ENCODE measurements around the gene CCDC134.

CCDC134 gene

GRCh38 chr22:41805639-41806038 is 5.2 kb downstream of the CCDC134 start:
- H3K36me3 ChIP-seq (replicated peaks), result peaks cover 10% of the 10 kb centered on the region; the same call in 1 of the 2 replicates

GRCh38 chr22:41808400-41808799 is 7.9 kb downstream of the CCDC134 start:
- H3K36me3 ChIP-seq (replicated peaks), result peaks cover 15% of the 10 kb centered on the region
- no peaks in the 10 kb centered on the region for H3K9me3 ChIP-seq
- in situ Hi-C loops (cut with MboI; ENCODE audit: low sequenced_read_pairs), result no loop called here
- no peak for DNase-seq (ENCODE audit: low spot score in 2 of 2)
- no peak overlapping the region for H3K4me3 ChIP-seq
- no peaks in the 10 kb centered on the region for H3K27me3 ChIP-seq (ENCODE audit: low read depth)
- H3K4me1 ChIP-seq, result no peaks in the 10 kb centered on the region

More at GRCh38 chr22:41805639-41806038, 5.2 kb downstream of the CCDC134 start:
- H3K4me1 ChIP-seq, result peaks cover 7% of the 10 kb centered on the region
- no peak overlapping the region for H3K4me3 ChIP-seq
- H3K9me3 ChIP-seq, result no peaks in the 10 kb centered on the region
- in situ Hi-C loops (cut with MboI; ENCODE audit: low sequenced_read_pairs), result no loop called here
- DNase-seq (ENCODE audit: low spot score in 2 of 2), result no peak
- no peaks in the 10 kb centered on the region for H3K27me3 ChIP-seq (ENCODE audit: low read depth)

- Histone ChIP-seq H3K4me1 (no peaks in the 10 kb centered on the region), H3K27me3 (ENCODE audit: low read depth) (no peaks in the 10 kb centered on the region), H3K36me3 (replicated peaks) (peaks cover 21% of the 10 kb centered on the region), H3K4me3 (no peak overlapping the region), H3K9me3 (no peaks in the 10 kb centered on the region)
- DNase-seq (ENCODE audit: low spot score in 2 of 2), result no peak
- in situ Hi-C loops (cut with MboI; ENCODE audit: low sequenced_read_pairs), result no loop called here
These were observed 9.5 kb downstream of the CCDC134 start for GRCh38 chr22:41810022-41810421.

- no peak for DNase-seq (ENCODE audit: low spot score in 2 of 2)
- in situ Hi-C loops (cut with MboI; ENCODE audit: low sequenced_read_pairs), result no loop called here
- peaks cover 21% of the 10 kb centered on the region for H3K36me3 ChIP-seq (replicated peaks)
- no peaks in the 10 kb centered on the region for H3K9me3 ChIP-seq
- no peaks in the 10 kb centered on the region for H3K27me3 ChIP-seq (ENCODE audit: low read depth)
- H3K4me1 ChIP-seq, result no peaks in the 10 kb centered on the region
- no peak overlapping the region for H3K4me3 ChIP-seq
These were observed 12.5 kb downstream of the CCDC134 start for GRCh38 chr22:41812805-41813545.

DNA sequence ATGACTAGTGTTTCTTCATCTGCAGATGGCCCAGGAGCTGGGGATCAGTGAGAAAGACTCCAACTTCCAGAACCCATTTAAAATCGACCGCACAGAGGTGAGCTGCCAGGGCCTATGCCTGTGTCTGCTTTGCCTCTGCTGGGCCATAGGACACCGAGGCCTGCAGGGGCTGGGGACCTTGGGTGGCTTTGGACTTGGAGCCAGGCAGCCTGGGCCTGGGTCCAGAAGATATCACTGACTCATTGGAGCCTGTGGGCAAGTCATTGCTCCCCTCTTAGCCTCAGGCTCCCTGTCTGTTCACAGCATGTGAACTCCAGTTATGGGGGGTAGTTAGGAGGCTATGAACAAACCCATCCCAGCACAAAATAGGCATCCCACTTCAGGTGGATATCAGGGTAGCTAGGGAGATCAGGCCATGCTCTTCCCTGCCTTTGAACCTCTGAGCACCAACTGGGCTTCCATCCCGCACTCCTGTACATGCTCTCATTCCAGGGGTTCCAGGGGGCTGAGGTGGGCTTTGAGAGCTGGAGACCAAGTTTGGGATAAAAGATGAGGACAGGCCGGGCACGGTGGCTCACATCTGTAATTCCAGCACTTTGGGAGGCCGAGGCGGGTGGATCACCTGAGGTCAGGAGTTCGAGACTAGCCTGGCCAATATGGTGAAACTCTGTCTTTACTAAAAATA is 13.4 kb downstream of the CCDC134 start:
- Histone ChIP-seq H3K9me3 (no peaks in the 10 kb centered on the region), H3K4me1 (no peaks in the 10 kb centered on the region), H3K27me3 (ENCODE audit: low read depth) (no peaks in the 10 kb centered on the region), H3K36me3 (replicated peaks) (peaks cover 21% of the 10 kb centered on the region), H3K4me3 (no peak overlapping the region)
- in situ Hi-C loops (cut with MboI; ENCODE audit: low sequenced_read_pairs), result no loop called here
- DNase-seq (ENCODE audit: low spot score in 2 of 2), result no peak

DNA sequence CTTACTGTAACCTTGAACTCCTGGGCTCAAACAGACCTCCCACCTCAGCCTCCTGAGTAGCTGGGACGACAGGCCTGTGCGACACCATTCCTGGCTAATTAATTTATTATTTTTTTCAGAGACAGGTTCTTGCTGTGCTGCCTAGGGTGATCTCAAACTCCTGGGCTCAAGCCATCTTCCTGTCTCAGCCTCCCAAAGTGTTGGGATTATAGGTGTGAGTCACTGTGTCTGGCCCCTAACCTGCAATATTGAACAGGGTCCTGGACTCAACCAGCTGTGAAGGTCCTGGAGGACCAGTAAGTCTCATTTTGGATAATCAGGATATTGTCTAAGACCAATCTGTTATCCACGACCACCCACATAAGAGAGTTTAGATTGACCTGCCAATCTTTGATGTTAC is 15.2 kb downstream of the CCDC134 start:
- DNase-seq (ENCODE audit: low spot score in 2 of 2), result no peak
- Histone ChIP-seq H3K4me1 (no peaks in the 10 kb centered on the region), H3K9me3 (no peaks in the 10 kb centered on the region), H3K4me3 (no peak overlapping the region), H3K36me3 (replicated peaks) (peaks cover 14% of the 10 kb centered on the region), H3K27me3 (ENCODE audit: low read depth) (no peaks in the 10 kb centered on the region)
- in situ Hi-C loops (cut with MboI; ENCODE audit: low sequenced_read_pairs), result no loop called here

DNA sequence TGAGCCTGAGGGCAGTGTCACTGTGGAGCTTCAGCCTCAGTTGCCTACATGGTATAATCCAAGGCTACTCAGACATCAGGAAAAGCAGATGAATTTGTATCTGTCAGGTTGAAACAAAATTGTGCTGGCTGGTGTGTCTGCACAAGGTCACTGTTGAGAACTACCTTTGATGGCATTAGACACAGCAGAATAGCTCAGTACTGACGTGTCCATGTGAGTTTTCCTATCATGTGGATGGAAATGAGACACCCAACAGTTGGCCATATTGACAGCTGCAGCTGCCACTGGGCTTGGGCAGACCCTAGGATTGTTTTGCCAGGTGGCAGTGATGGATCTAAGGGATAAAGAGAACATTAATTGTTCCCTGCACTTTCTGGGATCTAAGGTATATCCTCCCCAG is 15.8 kb downstream of the CCDC134 start:
- in situ Hi-C loops (cut with MboI; ENCODE audit: low sequenced_read_pairs), result no loop called here
- Histone ChIP-seq H3K9me3 (no peaks in the 10 kb centered on the region), H3K4me1 (no peaks in the 10 kb centered on the region), H3K4me3 (no peak overlapping the region), H3K27me3 (ENCODE audit: low read depth) (no peaks in the 10 kb centered on the region), H3K36me3 (replicated peaks) (peaks cover 14% of the 10 kb centered on the region)
- no peak for DNase-seq (ENCODE audit: low spot score in 2 of 2)

DNA sequence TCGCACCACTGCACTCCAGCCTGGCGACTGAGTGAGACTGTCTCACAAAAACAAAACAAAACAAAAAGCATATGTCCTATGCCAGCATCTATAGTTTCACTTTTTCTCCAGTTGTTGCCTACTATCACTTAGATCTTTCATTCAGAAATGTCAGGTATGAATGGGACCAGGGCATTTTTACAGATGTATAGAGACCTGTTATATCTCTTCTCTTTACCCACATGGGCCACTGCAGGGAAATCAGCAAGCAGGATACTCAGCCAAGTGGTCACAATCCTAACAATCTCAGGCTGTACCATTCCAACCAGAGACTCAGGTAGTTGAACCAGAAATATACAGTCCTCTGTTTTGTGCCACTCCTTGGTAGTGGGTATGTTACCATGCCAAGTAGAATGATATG is 16.4 kb downstream of the CCDC134 start:
- Histone ChIP-seq H3K36me3 (replicated peaks) (peaks cover 14% of the 10 kb centered on the region), H3K9me3 (no peaks in the 10 kb centered on the region), H3K27me3 (ENCODE audit: low read depth) (no peaks in the 10 kb centered on the region), H3K4me3 (no peak overlapping the region), H3K4me1 (no peaks in the 10 kb centered on the region)
- in situ Hi-C loops (cut with MboI; ENCODE audit: low sequenced_read_pairs), result no loop called here
- no peak for DNase-seq (ENCODE audit: low spot score in 2 of 2)

DNA sequence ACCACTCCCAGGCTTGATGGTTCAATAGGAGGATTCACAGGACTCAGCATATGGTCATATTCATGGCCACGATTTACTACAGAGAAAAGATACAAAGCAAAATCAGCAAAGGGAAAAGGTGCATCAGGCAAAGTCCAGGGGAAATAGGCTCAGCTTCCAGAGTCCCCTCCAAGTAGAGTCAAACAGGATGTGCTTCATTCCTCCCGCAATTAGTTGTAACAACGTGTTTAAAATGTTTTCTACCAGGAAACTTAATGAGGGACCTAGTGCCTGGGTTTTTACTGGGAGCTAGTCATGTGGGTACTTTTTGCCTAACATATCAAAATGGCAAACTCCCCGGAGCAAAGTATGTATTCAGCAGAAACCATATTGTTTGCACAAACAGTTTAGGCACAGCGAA is 17.5 kb downstream of the CCDC134 start:
- in situ Hi-C loops (cut with MboI; ENCODE audit: low sequenced_read_pairs), result no loop called here
- DNase-seq (ENCODE audit: low spot score in 2 of 2), result no peak
- H3K36me3 ChIP-seq (replicated peaks), result peaks cover 12% of the 10 kb centered on the region; the same call in 1 of the 2 replicates

GRCh38 chr22:41818596-41818995 is 18.1 kb downstream of the CCDC134 start:
- no peak for DNase-seq (ENCODE audit: low spot score in 2 of 2)
- H3K36me3 ChIP-seq (replicated peaks), result peaks cover 7% of the 10 kb centered on the region; the same call in 1 of the 2 replicates
- H3K4me1 ChIP-seq, result peaks cover under 1% of the 10 kb centered on the region; the same call in 1 of the 2 replicates
- no peaks in the 10 kb centered on the region for H3K27me3 ChIP-seq (ENCODE audit: low read depth)
- no peak overlapping the region for H3K4me3 ChIP-seq
- in situ Hi-C loops (cut with MboI; ENCODE audit: low sequenced_read_pairs), result no loop called here
- H3K9me3 ChIP-seq, result no peaks in the 10 kb centered on the region

More for the DNA sequence above, 17.5 kb downstream of the CCDC134 start:
- no peaks in the 10 kb centered on the region for H3K4me1 ChIP-seq
- H3K9me3 ChIP-seq, result no peaks in the 10 kb centered on the region
- no peaks in the 10 kb centered on the region for H3K27me3 ChIP-seq (ENCODE audit: low read depth)
- H3K4me3 ChIP-seq, result no peak overlapping the region

GRCh38 chr22:41819257-41819656 is 18.8 kb downstream of the CCDC134 start:
- H3K27me3 ChIP-seq (ENCODE audit: low read depth), result no peaks in the 10 kb centered on the region
- peaks cover 6% of the 10 kb centered on the region; the same call in 1 of the 2 replicates for H3K4me1 ChIP-seq
- no peaks in the 10 kb centered on the region for H3K9me3 ChIP-seq
- in situ Hi-C loops (cut with MboI; ENCODE audit: low sequenced_read_pairs), result no loop called here
- no peak overlapping the region for H3K4me3 ChIP-seq
- H3K36me3 ChIP-seq (replicated peaks), result peaks cover 2% of the 10 kb centered on the region; the same call in 1 of the 2 replicates
- DNase-seq (ENCODE audit: low spot score in 2 of 2), result no peak

DNA sequence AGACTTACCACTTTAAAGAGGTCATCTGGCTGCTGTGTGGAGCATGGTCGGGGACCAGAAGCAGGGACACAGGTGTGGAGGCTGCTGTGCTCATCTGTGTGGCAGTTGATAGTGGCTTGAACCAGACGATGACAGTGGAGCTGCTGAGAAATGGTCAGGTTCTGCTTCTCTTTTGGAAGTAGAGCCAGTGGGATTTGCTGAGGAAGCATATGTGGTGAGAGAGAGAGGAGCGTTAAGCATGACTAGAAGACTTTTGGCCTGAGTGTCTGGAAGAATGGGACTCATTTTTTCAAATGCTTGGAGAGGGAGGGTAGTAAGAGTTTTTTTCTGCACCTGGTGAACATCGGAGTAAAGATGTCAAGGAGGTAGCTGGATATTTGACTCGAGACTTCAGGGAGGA is 20.0 kb downstream of the CCDC134 start:
- H3K27me3 ChIP-seq (ENCODE audit: low read depth), result no peaks in the 10 kb centered on the region
- no peaks in the 10 kb centered on the region for H3K9me3 ChIP-seq
- peaks cover 2% of the 10 kb centered on the region; the same call in 1 of the 2 replicates for H3K36me3 ChIP-seq (replicated peaks)
- in situ Hi-C loops (cut with MboI; ENCODE audit: low sequenced_read_pairs), result no loop called here
- no peak for DNase-seq (ENCODE audit: low spot score in 2 of 2)
- peaks cover 6% of the 10 kb centered on the region; the same call in 1 of the 2 replicates for H3K4me1 ChIP-seq
- H3K4me3 ChIP-seq, result no peak overlapping the region

DNA sequence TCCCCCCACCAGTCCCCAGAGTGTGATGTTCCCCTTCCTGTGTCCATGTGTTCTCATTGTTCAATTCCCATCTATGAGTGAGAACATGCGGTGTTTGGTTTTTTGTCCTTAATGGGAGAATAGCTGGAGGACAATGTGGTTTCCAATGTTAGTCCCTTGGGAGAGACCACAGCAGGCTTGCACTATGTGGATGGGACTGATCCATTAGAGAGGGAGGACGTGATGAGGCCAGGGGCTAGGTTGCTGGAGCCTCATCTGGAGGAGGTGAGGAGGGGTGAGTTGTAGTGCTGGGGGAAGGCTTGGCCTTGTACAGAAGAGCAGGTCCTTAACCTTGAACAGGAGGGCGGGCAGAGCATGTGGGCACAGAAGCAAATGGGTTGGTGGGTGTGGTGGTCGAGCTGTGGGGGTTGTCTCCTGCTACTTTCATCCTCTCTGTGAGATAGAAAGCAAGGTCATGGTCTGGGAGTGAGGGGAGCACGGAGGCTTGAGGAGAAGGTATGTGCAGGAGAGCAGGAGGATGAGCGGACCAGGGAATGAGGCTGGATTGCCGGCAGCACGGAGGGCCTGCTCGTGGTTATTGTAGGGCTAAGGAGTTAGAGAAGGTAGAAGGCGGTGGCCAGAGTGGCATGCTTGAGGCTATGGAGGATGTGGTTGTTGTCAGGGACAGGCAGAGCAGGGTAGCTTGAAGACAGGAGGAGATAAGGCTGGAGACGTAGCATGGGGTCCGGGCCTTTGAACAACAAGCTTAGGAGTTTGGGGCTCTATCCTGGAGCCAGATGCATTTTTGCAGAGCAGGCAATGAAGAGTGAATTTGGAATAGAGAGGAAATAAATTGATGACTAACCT is 21.2 kb downstream of the CCDC134 start:
- no peak overlapping the region for H3K4me3 ChIP-seq
- in situ Hi-C loops (cut with MboI; ENCODE audit: low sequenced_read_pairs), result no loop called here
- peaks cover 6% of the 10 kb centered on the region; the same call in 1 of the 2 replicates for H3K4me1 ChIP-seq
- H3K27me3 ChIP-seq (ENCODE audit: low read depth), result no peaks in the 10 kb centered on the region
- H3K36me3 ChIP-seq (replicated peaks), result peaks cover 6% of the 10 kb centered on the region; the same call in 1 of the 2 replicates
- no peak for DNase-seq (ENCODE audit: low spot score in 2 of 2)
- no peaks in the 10 kb centered on the region for H3K9me3 ChIP-seq
